Activated naive CD4-positive, alpha-beta T cell treated with anti-CD3 and anti-CD28 coated beads, Interleukin-2, amount 50 U/mL, for 72 hours (primary cell): ENCODE measurements around the gene AHCYL1. TPM values are rescaled to one million over a fixed set of nuclear protein-coding genes. Genes with fewer than 3 reads are reported as not detected.

Source experiments
- ATAC-seq, 2 donors: fragments of 150-1000 bp; cut with Tn5 transposase; 2 replicates each; pipeline ENCODE4 v1.10.0; 2021; ENCODE audit warnings: mild to moderate bottlenecking in 2 of 2, moderate library complexity in 2 of 2
- DNase-seq, 2 donors: peaks; one replicate each; pipeline ENCODE4 v3.0.0; 2021 to 2022; ENCODE audit warnings: low spot score in 2 of 2
- H3K27ac Mint-ChIP-seq, 2 donors: one replicate each; pipeline ENCODE4 v1.8.0; 2022; ENCODE audit warnings: mild to moderate bottlenecking in 2 of 2, mixed read lengths in 2 of 2
- H3K36me3 Mint-ChIP-seq, 2 donors: one replicate each; pipeline ENCODE4 v1.8.0; 2022; ENCODE audit warnings: mixed read lengths in 2 of 2
- H3K9me3 Mint-ChIP-seq, 2 donors: one replicate each; pipeline ENCODE4 v1.8.0; 2022; ENCODE audit warnings: mixed read lengths in 2 of 2
- total RNA-seq, 2 donors: library from RNA; stranded (reverse); gene quantifications; one replicate each; pipeline ENCODE4 v1.2.3, GENCODE V29; 2022

Gene AHCYL1
- total RNA-seq, 2 donors from 2014 or later, result 78.8 to 112 TPM

DNA sequence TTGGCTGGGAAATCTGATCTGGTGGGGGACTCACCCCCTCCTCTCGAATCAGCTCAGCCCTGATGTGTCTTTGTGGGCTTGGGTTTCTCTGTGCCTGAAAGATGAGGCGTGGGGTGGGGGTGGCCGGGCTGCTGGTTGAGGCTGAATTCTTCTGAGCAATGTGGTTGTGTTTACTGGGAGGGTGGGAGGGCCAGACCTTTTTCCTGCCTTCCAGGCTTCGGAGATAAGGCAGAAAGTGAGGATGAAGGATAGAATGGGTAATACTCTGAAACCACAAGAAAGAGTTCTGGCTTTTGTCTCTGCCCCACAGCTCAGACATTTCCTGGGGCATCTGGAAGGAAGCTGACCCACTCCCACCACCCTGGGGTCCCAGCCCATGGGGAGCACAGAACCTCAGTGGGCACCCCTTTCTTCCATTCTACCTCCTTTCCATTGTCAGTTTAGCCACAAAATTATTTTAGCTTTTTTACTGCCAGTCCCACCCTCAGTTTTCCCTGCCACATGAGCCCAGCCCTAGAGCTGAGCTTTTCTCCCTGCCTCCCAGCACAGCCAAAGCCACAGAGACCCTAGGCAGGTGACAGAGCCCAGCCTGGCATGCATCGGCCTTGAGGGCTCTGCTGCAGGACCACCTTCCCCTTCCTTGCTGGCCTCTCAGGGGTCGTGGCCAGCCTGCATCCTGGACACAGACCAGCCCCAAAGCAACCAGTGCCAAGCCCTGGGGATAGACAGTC lies 74.7 kb downstream of the AHCYL1 start:
- DNase-seq (no peak), ATAC-seq (no peak)
- Mint-ChIP-seq H3K36me3 (peaks cover 4 to 8% of the 10 kb centered on the region in 2 donors), H3K9me3 (no peaks in the 10 kb centered on the region), H3K27ac (no peak overlapping the region)

DNA sequence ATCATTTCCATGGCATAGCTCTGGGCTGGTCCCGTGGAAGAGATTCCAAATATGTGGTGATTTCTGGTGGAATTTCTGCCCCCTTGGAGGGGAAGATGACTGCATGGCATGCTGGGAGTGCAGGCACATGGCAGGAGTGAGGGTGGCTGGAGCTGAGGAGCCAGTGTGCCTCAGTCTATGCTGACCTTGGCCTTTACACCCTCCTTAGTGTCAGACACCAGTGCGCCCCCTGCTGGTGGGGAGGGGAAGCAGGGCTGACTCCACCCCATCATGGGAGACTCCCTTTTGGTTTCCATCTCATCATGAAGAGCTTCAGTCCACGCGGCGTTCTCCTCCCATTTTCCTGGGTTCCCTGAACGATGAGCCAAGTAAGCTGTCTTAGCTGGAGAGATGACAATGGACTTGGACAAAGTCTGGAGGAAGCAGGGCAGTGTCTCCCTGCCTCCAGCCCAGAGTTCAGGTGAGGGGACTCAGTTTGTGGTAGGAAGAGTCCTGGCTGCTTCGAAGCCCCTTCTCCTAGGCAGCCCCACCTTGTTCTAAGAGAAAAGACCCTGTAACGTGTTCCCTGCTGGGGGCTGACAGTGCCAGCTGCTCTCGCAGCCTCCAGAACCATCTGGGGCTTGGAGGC lies 75.6 kb downstream of the AHCYL1 start:
- Mint-ChIP-seq H3K27ac (peak overlapping the region in 1 of 2 donors; percentile 48), H3K36me3 (peaks cover 4 to 8% of the 10 kb centered on the region in 2 donors), H3K9me3 (no peaks in the 10 kb centered on the region)
- peak; percentile 80 to 85 for ATAC-seq
- DNase-seq, result peak in 1 of 2 donors; percentile 89

DNA sequence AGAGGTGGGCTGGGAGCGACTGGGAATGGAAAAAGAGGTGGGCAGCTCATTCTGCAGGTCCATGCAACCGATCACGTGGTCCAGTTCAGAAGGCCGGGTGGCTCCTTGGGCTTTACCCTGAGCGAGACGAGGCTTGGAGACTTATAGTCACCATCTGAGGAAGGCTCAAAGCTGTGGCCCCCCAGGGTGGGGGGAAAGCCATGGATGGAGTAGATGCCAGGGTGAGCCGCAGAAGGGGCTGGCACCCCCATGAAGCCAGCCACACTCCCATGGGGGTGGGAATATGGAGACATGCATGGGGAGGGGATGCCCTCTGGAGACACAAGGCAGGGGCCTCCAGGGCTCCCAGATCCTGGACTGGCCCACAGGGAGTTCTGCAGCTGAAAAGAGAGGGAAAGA lies 76.1 kb downstream of the AHCYL1 start:
- H3K27ac Mint-ChIP-seq, result no peak overlapping the region
- no peak for DNase-seq
- no peaks in the 10 kb centered on the region for H3K9me3 Mint-ChIP-seq
- H3K36me3 Mint-ChIP-seq, result peaks cover 4 to 8% of the 10 kb centered on the region in 2 donors
- no peak for ATAC-seq

DNA sequence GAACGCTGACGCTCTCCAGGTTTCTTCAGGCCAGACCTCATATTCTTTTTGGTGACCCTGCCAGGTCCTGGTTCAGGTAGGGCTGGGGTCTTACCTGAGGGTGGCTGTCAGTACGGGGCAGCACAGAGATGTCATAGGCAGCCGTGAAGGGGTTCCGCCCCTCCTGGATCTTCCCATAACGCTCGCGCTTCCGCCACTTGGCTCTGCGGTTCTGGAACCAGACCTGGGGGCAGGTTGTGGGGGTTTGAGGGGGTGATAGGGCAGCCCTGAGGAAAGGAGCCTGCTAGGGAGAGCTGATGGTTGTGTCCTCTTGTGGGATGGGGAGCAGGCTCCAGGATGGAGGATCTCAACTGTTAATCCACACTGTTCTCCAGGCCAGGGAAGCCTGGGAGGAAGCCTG lies 76.8 kb downstream of the AHCYL1 start:
- DNase-seq, result no peak
- Mint-ChIP-seq H3K9me3 (no peaks in the 10 kb centered on the region), H3K27ac (no peak overlapping the region), H3K36me3 (peaks cover 4 to 8% of the 10 kb centered on the region in 2 donors)
- ATAC-seq, result no peak

DNA sequence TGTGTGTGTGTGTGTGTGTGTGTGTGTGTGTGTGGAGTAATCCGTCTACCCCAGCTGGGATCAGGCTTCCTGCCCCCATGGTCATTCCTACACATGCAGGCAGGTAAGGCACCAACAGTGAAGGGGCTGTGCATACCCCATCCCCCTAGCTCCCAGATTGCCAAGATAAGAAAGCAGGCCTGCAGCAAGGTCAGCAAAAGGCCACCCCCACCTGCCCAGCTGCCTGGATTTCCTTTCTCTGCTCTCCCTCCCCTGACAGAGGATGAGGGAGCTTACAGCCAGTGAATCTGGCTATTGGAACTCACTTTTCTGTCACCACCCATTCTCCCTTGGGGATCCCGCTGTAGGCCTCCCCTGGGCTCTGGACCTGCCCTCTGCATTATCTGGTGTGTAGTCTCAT lies 78.0 kb downstream of the AHCYL1 start:
- H3K36me3 Mint-ChIP-seq, result peaks cover 1 to 8% of the 10 kb centered on the region in 2 donors
- no peaks in the 10 kb centered on the region for H3K9me3 Mint-ChIP-seq
- DNase-seq (no peak), ATAC-seq (no peak)
- H3K27ac Mint-ChIP-seq, result no peak overlapping the region

DNA sequence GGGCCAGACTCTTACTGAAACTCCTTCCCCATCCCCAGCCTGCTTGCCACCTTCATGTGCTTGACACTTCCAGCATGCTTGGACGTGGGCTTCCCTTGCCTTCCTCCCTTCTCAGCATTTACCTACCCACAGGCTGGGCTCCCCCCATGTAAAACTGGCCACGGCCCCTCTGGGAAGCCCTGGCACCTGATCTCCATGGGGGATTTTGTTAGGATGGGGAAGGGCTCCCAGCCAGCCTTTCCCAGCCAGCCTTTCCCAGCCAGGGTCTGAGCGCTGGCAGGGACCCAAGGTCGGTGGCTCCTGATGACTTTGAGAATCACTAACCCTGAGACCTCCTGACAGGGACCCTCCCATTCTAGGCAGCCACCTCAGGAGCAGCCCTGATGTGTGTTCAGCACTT lies 79.2 kb downstream of the AHCYL1 start:
- DNase-seq, result no peak

DNA sequence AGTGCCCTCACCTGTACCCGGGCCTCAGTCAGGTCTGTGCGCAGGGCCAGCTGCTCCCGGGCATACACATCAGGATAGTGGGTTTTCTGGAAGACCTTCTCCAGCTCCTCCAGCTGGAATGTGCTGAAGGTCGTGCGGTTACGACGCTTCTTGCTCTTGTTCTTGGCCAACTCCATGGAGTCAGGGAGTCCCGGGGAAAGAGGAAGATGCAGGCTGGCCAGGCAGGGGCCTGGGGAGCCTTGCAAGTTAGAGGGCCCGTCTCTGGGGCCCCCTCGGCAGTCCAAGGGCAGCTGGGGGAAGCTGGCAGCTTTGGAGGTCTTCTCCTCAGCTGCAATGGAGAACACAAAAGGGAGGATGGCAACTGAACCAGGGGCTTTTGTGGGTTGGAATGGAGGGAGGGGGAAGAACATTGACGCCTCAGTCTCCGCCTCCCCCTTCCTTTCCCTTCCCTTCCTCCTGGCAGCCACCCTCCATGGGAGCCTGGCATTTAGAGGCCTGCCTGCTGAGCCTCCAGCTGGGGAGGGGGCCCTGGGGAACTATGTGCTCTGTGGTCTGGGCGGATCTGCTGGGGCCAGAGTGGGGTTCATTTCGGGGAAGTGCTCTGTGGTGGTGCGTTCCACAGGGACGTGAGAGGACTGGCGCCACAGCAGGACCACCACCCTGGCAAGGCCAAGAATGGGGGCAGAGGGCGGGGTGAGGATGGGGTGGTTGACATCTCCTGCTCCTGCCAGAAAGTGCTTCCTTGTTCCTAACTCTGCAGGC lies 80.2 kb downstream of the AHCYL1 start:
- H3K36me3 Mint-ChIP-seq, result peaks cover 4 to 6% of the 10 kb centered on the region in 2 donors
- H3K9me3 Mint-ChIP-seq, result no peaks in the 10 kb centered on the region
- no peak overlapping the region for H3K27ac Mint-ChIP-seq
- no peak for DNase-seq
- ATAC-seq, result no peak

More for the DNA sequence above, 79.2 kb downstream of the AHCYL1 start:
- Mint-ChIP-seq H3K36me3 (peaks cover 6 to 8% of the 10 kb centered on the region in 2 donors), H3K27ac (peak overlapping the region in 1 of 2 donors; percentile 74), H3K9me3 (no peaks in the 10 kb centered on the region)
- no peak for ATAC-seq

DNA sequence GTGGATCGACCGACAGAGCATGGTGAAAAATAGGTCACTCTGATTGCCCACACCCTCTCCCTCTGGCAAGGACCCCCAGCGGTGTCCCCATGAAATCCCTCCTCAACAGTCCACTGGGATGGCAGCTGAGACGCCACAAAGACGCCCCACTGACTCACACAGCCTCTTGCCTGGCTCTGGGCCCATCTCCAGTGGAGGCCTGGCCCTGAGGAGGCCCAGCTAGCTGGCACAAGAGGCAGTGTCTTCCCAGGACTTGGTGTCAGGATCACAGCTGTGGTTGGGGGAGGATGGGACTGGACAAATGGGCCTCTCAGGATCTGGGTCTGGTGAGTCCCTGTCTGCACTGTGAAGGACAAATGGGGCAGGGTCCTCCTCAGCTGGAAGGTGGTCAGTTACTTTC lies 81.3 kb downstream of the AHCYL1 start:
- ATAC-seq (no peak), DNase-seq (no peak)
- no peak overlapping the region for H3K27ac Mint-ChIP-seq
- H3K9me3 Mint-ChIP-seq, result no peaks in the 10 kb centered on the region
- peaks cover 0 to 6% of the 10 kb centered on the region in 2 donors for H3K36me3 Mint-ChIP-seq

DNA sequence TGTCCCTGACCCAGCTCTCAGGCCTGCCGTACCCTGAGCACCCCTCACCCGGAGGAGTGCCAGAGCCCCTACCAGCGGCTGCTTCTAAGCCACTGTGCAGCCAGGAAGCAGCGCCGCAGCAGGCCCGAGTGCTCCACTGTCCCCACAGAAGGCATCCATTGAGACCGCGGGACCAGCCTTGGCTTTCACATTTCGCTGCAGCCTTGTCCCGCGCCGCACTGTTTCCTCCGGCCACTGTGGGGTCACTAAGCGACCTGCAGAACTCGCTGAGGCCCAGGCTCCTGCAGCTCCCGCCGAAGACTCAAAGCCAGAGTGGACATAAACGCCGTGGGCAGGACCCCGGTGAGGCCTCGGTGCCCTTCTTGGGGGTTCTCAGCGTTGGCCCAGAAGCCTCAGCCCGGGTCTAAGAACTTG lies 82.9 kb downstream of the AHCYL1 start:
- Mint-ChIP-seq H3K36me3 (peaks cover 0 to 6% of the 10 kb centered on the region in 2 donors), H3K9me3 (no peaks in the 10 kb centered on the region), H3K27ac (no peak overlapping the region)
- ATAC-seq, result no peak
- no peak for DNase-seq

DNA sequence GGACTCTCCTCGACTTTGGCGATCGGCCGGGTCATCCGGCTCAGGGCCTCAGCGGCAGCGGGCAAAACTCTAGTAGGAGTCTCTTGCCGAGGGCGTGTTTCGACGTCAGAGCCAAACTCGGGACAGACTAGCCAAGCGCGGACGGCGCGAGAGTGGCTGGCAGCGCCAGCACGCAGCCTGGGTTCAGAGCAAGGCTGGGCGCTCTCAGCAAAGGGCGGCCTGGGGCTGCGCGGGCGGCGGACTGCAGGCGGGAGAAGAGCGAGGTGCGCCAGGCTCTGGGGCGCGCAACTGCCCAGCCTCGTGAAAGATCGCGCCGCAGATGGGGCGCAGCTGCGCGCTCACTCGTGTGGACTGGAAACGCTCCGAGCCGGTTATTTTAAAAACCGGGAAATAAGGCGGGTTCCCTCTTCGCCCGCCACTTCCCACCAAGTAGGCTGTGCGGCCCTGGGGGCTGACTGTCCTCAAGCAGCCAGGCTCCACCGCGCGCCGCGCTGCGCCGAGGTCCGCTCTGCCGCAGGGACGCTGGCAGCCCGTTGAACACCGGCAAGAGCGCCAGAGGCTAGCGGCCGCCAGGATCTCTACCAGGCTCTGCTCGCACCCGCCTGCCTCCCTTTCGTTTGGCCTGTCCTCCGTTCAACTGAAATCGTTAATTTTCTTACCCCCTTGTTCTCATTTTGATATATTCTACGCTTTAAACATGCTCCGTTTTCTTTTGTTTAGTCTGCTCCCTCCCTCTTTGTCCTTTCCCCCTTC lies 83.5 kb downstream of the AHCYL1 start:
- no peak overlapping the region for H3K27ac Mint-ChIP-seq
- H3K9me3 Mint-ChIP-seq, result no peaks in the 10 kb centered on the region
- ATAC-seq (peak in 1 of 2 donors; percentile 21), DNase-seq (peak in 1 of 2 donors; percentile 24)
- peaks cover 0 to 6% of the 10 kb centered on the region in 2 donors for H3K36me3 Mint-ChIP-seq

DNA sequence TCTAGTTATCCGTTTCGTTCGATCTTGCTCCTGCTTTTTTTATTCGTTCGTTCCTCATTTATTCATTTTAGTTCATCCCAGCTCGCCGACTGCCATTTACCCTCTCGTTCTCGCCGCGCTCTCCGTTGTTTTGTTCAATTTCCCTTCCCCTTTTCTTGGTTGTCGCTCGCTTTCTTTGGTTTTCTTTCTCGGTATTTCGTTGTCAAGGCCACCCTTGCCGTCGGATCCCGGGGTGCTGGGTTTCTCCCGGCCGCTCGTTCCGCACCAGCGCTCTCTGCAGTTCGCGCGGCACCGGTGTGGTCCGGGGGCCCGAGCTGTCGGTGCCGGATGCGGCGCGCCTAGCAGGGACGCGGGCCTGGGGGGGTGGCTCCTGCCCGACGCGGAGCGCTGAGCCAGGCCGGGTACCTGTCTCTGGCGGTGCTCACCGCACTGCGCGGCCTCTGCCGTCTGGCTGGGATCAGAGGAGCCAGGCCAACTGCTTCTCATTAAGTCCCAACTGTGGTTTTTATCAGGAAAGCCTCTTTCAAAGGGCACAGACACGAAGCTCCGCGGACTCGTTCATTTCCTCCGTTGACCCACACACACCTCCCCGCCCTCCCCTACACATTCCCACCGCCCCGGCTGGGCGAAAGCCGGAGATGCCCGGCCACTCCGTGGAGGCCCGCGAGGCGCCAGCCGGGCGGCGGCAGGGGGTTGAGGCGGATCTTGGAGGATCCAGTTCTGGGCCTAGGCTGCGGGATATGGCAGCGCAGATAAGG lies 84.3 kb downstream of the AHCYL1 start:
- H3K9me3 Mint-ChIP-seq, result no peaks in the 10 kb centered on the region
- H3K36me3 Mint-ChIP-seq, result peaks cover 0 to 6% of the 10 kb centered on the region in 2 donors
- ATAC-seq (peak; percentile 19 to 42), DNase-seq (peak in 1 of 2 donors; percentile 35)
- no peak overlapping the region for H3K27ac Mint-ChIP-seq

DNA sequence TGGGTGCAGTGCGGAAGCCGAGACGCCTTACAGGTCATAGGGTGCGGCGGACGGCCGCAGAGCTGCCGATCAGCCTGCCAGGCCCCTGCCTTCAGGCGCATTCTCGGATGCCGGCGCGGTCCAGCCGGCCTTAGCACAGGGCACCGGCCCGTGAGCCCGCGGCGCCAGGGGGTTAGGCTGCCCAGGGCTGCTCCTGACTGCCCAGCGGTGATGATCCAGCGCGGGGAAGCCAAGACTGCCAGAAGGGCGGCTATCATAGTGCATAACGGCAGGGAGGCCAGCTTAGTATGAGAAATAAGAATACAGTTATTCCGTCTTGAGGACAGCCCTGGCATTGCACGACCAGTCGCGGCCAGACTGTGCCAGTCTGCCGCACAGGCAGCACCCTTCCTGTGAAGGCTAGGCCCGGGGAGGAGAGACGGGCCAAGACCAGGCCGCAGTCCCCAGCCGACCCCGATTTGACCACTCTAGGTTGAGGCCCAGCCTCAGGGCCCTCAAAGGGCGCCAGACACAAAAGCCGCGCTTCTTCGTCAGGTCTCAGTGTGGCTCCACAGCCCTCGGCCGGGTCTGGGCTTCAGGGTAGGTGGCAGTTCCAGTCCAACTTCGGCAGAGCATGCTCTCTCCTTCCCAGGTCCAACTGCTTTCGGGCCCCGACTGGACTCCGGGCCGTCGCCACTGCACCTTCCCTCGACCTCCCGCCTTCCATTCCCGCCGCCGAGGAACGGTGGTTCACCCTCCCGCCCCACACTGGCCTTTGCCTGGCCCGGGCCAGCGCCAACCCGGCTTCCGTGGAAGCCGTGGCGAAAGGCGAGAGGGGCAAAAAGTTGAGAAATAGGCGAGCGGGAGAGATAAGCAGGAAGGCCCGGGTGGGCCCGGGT lies 85.1 kb downstream of the AHCYL1 start:
- H3K9me3 Mint-ChIP-seq, result no peaks in the 10 kb centered on the region
- no peak overlapping the region for H3K27ac Mint-ChIP-seq
- peaks cover 0 to 6% of the 10 kb centered on the region in 2 donors for H3K36me3 Mint-ChIP-seq
- ATAC-seq (peak; percentile 21 to 37), DNase-seq (peak in 1 of 2 donors; percentile 24)

DNA sequence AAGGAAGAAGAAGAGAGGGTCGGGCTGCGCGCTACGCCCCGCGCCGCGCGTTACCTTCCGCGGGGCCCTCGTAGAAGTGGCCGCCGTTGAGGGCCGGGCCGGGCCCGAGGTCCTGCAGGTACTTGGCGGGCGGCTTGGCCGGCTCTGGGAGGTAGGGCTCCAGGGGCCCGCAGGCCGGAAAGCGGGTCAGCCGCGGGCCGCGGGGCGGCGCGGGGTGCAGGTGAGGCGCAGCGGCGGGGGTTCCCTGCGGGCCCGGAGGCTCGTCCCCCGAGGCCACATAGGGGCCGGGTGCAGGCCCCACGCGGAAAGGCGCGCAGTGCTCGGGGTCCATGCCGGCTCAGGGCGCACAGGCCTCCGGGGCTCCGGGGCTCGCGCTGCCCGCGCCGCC lies 85.7 kb downstream of the AHCYL1 start:
- peaks cover 0 to 6% of the 10 kb centered on the region in 2 donors for H3K36me3 Mint-ChIP-seq

DNA sequence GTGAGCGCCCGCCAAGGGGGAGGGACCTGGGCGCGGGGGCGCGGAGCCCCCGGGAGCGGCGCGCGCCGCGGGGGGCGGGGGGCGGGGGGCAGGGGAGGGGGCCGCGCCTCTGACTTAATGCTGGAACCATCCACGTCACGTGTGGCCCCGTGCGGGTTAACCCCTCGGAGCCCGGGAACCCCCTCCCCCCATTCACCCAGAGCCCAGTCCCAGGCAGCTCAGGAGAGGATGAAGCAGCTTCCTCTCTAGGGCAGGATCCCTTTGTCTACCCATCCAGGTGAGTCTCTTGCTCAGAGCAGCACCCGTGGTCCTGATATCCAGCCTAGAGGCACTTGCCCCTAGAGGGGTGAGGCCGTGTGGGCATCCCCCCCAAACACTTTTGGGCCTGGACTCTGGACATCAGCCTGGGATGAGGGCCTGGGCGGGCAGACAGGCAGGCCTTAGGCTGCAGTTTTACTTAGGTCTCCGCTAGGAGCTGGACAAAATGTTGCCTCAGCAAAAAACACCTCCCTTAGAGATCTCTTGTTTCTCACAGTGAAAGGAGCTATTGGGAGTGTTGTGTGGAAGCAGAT lies 86.2 kb downstream of the AHCYL1 start, which contains the start of gene ALX3:
TSS of gene ALX3 (minus strand) at position 2 of the 572 bp plus-strand sequence. CDS start 60 bp downstream, outside the sequence.
- peaks cover 0 to 6% of the 10 kb centered on the region in 2 donors for H3K36me3 Mint-ChIP-seq
- H3K27ac Mint-ChIP-seq, result no peak within 1 kb of the TSS
- no peaks in the 10 kb centered on the region for H3K9me3 Mint-ChIP-seq
- DNase-seq, result no peak
- no peak for ATAC-seq

More for the DNA sequence above, 85.7 kb downstream of the AHCYL1 start:
- Mint-ChIP-seq H3K27ac (no peak overlapping the region), H3K9me3 (no peaks in the 10 kb centered on the region)
- ATAC-seq (no peak), DNase-seq (no peak)
